Measurements from ENCODE around the gene GPX5.

GPX5 gene

GRCh38 chr6:28555136-28555535 lies 29.5 kb downstream of the GPX5 start:
- DNase-seq (ENCODE audit: low read depth in 2 of 2) = no peak

GRCh38 chr6:28558629-28559028 lies 32.9 kb downstream of the GPX5 start:
- no peak for DNase-seq (ENCODE audit: low read depth in 2 of 2)

GRCh38 chr6:28563430-28564095 lies 37.9 kb downstream of the GPX5 start:
- no peak for DNase-seq (ENCODE audit: low read depth in 2 of 2)

- DNase-seq (ENCODE audit: low read depth in 2 of 2) = no peak
Measured at GRCh38 chr6:28565823-28566526, 40.3 kb downstream of the GPX5 start.

GRCh38 chr6:28566527-28567252 lies 41.0 kb downstream of the GPX5 start:
- no peak for DNase-seq (ENCODE audit: low read depth in 2 of 2)

GRCh38 chr6:28567506-28567905 lies 41.8 kb downstream of the GPX5 start:
- no peak for DNase-seq (ENCODE audit: low read depth in 2 of 2)

GRCh38 chr6:28568515-28569108 lies 42.9 kb downstream of the GPX5 start:
- DNase-seq (ENCODE audit: low read depth in 2 of 2) = no peak

- DNase-seq (ENCODE audit: low read depth in 2 of 2) = no peak
Measured at GRCh38 chr6:28569748-28570147, 44.1 kb downstream of the GPX5 start.

GRCh38 chr6:28580475-28580874 lies 54.8 kb downstream of the GPX5 start:
- DNase-seq (ENCODE audit: low read depth in 2 of 2) = no peak

- no peak for DNase-seq (ENCODE audit: low read depth in 2 of 2)
Measured at GRCh38 chr6:28583463-28583862, 57.8 kb downstream of the GPX5 start.
